ENCODE measurements around the gene EXOSC2. TPM values are rescaled to one million over a fixed set of nuclear protein-coding genes. Genes with fewer than 3 reads are reported as not detected.

The EXOSC2 gene
- total RNA-seq = 10 to 100 TPM; 40.7 to 49.0 (median 47.1) TPM
- total RNA-seq (2013) = 39.0 TPM

- DNase-seq (peak; percentile 82 to 99), ATAC-seq (peak; percentile 99 to 100 (median 99))
- no peaks in the 10 kb centered on the region for H3K9me3 ChIP-seq (ENCODE audit: control insufficient read depth, insufficient read depth, low read length)
- H3K27me3 Mint-ChIP-seq (ENCODE audit: low read depth in 2 of 2) = peaks cover 0 to 5% of the 10 kb centered on the region in 2 donors
- H3K4me3 ChIP-seq (ENCODE audit: low read length) = peak within 1 kb of the TSS; percentile 89
- no peaks in the 10 kb centered on the region for H3K9me3 Mint-ChIP-seq
- H3K36me3 ChIP-seq (ENCODE audit: control insufficient read depth, insufficient read depth, low read length) = peaks cover 22% of the 10 kb centered on the region
- H3K36me3 Mint-ChIP-seq = peaks cover 23% of the 10 kb centered on the region
- H3K27ac ChIP-seq (ENCODE audit: low read length) = peak within 1 kb of the TSS; percentile 57
- H3K27ac Mint-ChIP-seq = peak within 1 kb of the TSS; percentile 88 to 89
- TF ChIP-seq CTCF (IDR thresholded peaks at IDR 0.05) = no peak
- intact Hi-C loops (cut with micrococcal nuclease) = loop anchor here (1.0 kb wide), 1 partner anchor 19 kb away; no protein-coding TSS in a partner anchor
- peaks cover 36 to 42% of the 10 kb centered on the region in 2 donors for H3K4me1 Mint-ChIP-seq
- H3K4me1 ChIP-seq (ENCODE audit: control insufficient read depth, insufficient read depth, low read length) = peaks cover 23% of the 10 kb centered on the region
- no peaks in the 10 kb centered on the region for H3K27me3 ChIP-seq (ENCODE audit: control insufficient read depth, insufficient read depth, low read length)
- under 1% methylated on average over 40 of the region's 40 CpGs for WGBS (ENCODE audit: insufficient coverage)
- peak within 1 kb of the TSS; percentile 99 for H3K4me3 Mint-ChIP-seq
These were observed at the start of gene EXOSC2 for GRCh38 chr9:130693426-130694191. Gene EXOSC2 (plus strand): TSS chr9:130693780. CDS start chr9:130693792, 12 bp downstream.

- Mint-ChIP-seq H3K9me3 (no peaks in the 10 kb centered on the region), H3K4me3 (no peak overlapping the region), H3K4me1 (no peaks in the 10 kb centered on the region), H3K27ac (no peak overlapping the region), H3K36me3 (no peaks in the 10 kb centered on the region), H3K27me3 (ENCODE audit: low read depth in 2 of 2) (peaks cover 4 to 14% of the 10 kb centered on the region in 2 donors)
- ATAC-seq (no peak), DNase-seq (no peak)
- TF ChIP-seq CTCF (IDR thresholded peaks at IDR 0.05) = no peak
- H3K9me3 ChIP-seq (ENCODE audit: control insufficient read depth, insufficient read depth, low read length) = no peaks in the 10 kb centered on the region
- no peaks in the 10 kb centered on the region for H3K4me1 ChIP-seq (ENCODE audit: control insufficient read depth, insufficient read depth, low read length)
- H3K27me3 ChIP-seq (ENCODE audit: control insufficient read depth, insufficient read depth, low read length) = no peaks in the 10 kb centered on the region
- no peak overlapping the region for H3K4me3 ChIP-seq (ENCODE audit: low read length)
- WGBS (ENCODE audit: insufficient coverage) = 83% methylated on average over 15 of the region's 15 CpGs
- no peaks in the 10 kb centered on the region for H3K36me3 ChIP-seq (ENCODE audit: control insufficient read depth, insufficient read depth, low read length)
- no peak overlapping the region for H3K27ac ChIP-seq (ENCODE audit: low read length)
- intact Hi-C loops (cut with micrococcal nuclease) = no loop called here
These were observed 42.4 kb upstream of the EXOSC2 start for GRCh38 chr9:130651221-130651620.

- Histone ChIP-seq H3K36me3 (ENCODE audit: control insufficient read depth, insufficient read depth, low read length) (no peaks in the 10 kb centered on the region), H3K27ac (ENCODE audit: low read length) (no peak overlapping the region), H3K4me3 (ENCODE audit: low read length) (no peak overlapping the region), H3K9me3 (ENCODE audit: control insufficient read depth, insufficient read depth, low read length) (no peaks in the 10 kb centered on the region), H3K4me1 (ENCODE audit: control insufficient read depth, insufficient read depth, low read length) (no peaks in the 10 kb centered on the region), H3K27me3 (ENCODE audit: control insufficient read depth, insufficient read depth, low read length) (no peaks in the 10 kb centered on the region)
- Mint-ChIP-seq H3K27me3 (ENCODE audit: low read depth in 2 of 2) (peaks cover 3 to 14% of the 10 kb centered on the region in 2 donors), H3K36me3 (no peaks in the 10 kb centered on the region), H3K27ac (no peak overlapping the region), H3K4me1 (no peaks in the 10 kb centered on the region), H3K9me3 (no peaks in the 10 kb centered on the region), H3K4me3 (no peak overlapping the region)
- WGBS (ENCODE audit: insufficient coverage) = 95% methylated on average over 18 of the region's 18 CpGs
- DNase-seq = no peak
- no peak for TF ChIP-seq CTCF (IDR thresholded peaks at IDR 0.05)
- no peak for ATAC-seq
- intact Hi-C loops (cut with micrococcal nuclease) = no loop called here
These were observed 41.8 kb upstream of the EXOSC2 start for GRCh38 chr9:130651752-130652151.
